Activated naive CD8-positive, alpha-beta T cell treated with anti-CD3 and anti-CD28 coated beads, Interleukin-2, amount 50 U/mL, for 16 hours (primary cell): ENCODE results near the gene TEDC1.

Experiments
- DNase-seq: peaks from one replicate; pipeline ENCODE4 v3.0.0-alpha.2; 2020; ENCODE audit warnings: low read depth, low spot score

TEDC1 gene

GRCh38 chr14:105484069-105484996, 6.7 kb upstream of the TEDC1 start:
- DNase-seq: no peak

GRCh38 chr14:105484997-105485393, 6.1 kb upstream of the TEDC1 start:
- no peak for DNase-seq

GRCh38 chr14:105485739-105486162, 5.3 kb upstream of the TEDC1 start:
- no peak for DNase-seq

- DNase-seq: no peak
Observed at GRCh38 chr14:105486163-105486973, 4.7 kb upstream of the TEDC1 start, which contains the start of gene CRIP1. CRIP1 (plus strand) TSS chr14:105486886; CDS start chr14:105487260, 374 bp downstream.

- no peak for DNase-seq
Observed at GRCh38 chr14:105486974-105487448, 4.0 kb upstream of the TEDC1 start.

GRCh38 chr14:105487449-105487985, 3.5 kb upstream of the TEDC1 start:
- no peak for DNase-seq

GRCh38 chr14:105487986-105488777, 2.9 kb upstream of the TEDC1 start:
- no peak for DNase-seq

GRCh38 chr14:105488781-105489541, 2.1 kb upstream of the TEDC1 start:
- DNase-seq: no peak

GRCh38 chr14:105489542-105490266, 1.3 kb upstream of the TEDC1 start:
- peak; percentile 67 for DNase-seq

- no peak for DNase-seq
Observed at GRCh38 chr14:105490267-105490571, 827 bp upstream of the TEDC1 start.

- peak; percentile 67 for DNase-seq
Observed at GRCh38 chr14:105491366-105491973, 424 bp downstream of the TEDC1 start.

- DNase-seq: no peak
Observed at GRCh38 chr14:105492031-105492970, 1.3 kb downstream of the TEDC1 start.

- DNase-seq: no peak
Observed at GRCh38 chr14:105492971-105493871, 2.2 kb downstream of the TEDC1 start.

GRCh38 chr14:105493921-105494605, 3.0 kb downstream of the TEDC1 start:
- no peak for DNase-seq

- DNase-seq: no peak
Observed at GRCh38 chr14:105494606-105494929, 3.5 kb downstream of the TEDC1 start.

GRCh38 chr14:105495101-105495989, 4.3 kb downstream of the TEDC1 start:
- no peak for DNase-seq
